M059J (cell line): ENCODE measurements around the gene KDELR1. TPM values are rescaled to one million over a fixed set of nuclear protein-coding genes. Genes with fewer than 3 reads are reported as not detected.
A peak's percentile ranks its signal among the peaks of the same experiment; 100 is the strongest.

Experiments
- DNase-seq: peaks from one replicate; pipeline ENCODE4 v3.0.0-alpha.2; 2012; ENCODE audit warnings: low read depth
- total RNA-seq: library from RNA; depleted of rRNA; stranded (reverse); fragments of >200 nt; shearing (Covaris generic); gene quantifications from 2 replicates; pipeline ENCODE4 v1.2.3, GENCODE V29; 2014; rRNA removed

Gene KDELR1
- total RNA-seq, 1 experiment from 2014 or later, result 247 TPM

GRCh38 chr19:48342414-48342738 lies 49.0 kb downstream of the KDELR1 start:
- no peak for DNase-seq

- DNase-seq, result no peak
Measured at GRCh38 chr19:48341515-48342413, 49.6 kb downstream of the KDELR1 start.

DNA sequence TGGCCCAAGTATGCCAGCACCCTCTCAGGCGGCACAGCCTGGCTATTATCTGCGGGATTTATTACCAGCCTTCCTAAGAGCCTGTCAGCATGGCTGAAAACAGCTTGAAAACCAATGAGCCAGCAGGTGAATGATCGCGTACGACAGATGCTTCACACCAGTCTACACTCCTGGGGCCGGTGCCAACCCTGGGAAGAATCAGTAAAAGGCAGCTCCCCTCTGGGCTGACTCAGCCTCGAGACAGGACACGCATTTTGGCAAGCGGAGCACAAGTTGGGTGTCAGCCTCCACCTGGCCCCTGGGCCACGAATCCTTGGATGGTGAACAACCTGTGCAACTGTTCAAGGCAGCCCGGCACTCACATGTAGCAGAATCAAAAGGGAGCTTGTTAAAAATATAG lies 50.4 kb downstream of the KDELR1 start:
- DNase-seq, result peak; percentile 85

GRCh38 chr19:48338802-48339503 lies 52.4 kb downstream of the KDELR1 start:
- no peak for DNase-seq

DNA sequence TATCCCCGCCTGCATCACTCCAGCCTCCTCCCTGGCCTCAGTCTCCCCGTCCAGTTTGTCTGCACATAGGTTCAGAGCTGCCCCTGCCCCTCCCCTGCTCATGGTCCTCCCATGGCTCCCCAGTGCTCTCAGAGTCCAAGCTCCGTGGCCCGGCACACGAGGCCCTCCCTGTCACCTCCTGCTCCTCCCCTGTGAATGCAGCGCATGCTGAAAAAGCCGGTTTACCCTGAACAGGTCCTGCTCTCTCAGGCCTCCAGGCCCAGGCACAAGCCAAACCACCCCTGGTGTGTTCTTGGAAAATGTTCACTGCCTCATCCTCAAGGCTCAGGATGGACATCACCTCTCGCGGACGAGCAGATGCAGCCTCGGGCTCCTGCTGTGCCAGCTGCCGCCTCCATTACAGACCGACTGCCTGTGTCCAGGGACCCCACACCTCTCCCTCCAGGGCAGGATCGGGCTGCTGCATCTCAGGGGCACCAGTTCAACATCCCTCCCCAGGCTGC lies 53.0 kb downstream of the KDELR1 start:
- no peak for DNase-seq

DNA sequence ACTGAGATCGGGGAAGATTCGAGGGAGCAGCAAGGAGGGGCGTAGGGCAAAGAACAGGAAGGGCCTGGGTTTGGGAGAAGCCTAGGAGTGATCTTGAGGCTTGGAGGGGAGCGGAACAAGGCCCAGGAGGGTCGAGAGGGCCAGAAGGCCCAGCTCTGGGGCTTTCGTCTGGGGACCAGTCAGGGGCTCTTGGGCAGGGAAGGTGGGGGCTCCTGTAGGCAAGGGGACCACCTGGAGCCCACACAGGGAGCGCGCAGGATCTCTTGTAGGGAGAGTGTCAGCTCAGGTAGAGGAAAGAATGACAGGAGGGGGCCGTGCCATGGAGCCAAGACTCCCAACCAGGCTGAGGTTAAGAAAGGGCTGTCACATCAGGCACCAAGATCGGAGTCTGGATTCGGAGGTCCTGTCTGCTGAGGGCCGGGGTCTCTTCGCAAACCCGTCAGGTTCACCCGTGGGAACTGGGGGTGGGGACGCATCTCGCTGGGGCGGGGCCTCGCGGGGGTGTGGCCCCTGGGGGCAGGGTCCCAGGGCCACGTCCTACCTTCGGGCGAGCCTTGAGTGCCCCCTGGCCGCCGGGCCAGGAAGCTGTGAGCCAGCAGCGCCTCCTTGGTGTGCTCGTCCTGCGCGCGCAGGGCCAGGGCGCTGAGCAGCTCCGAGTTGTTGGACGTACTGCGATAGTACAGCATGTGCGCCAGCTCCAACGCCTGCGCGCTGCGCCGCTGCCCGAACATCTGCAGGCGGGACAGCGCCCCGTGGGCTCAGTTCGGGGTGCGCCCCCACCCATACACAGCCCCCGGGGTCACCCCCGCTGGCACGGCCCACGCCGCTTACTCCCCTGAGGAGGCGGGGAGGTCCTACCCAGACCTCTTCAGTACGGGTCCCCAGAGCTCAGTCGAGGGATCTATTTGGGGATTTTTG lies 57.6 kb downstream of the KDELR1 start:
- DNase-seq, result peak; percentile 78

- DNase-seq, result peak; percentile 98
Measured at GRCh38 chr19:48332662-48333466, 58.5 kb downstream of the KDELR1 start.

Other genes starting within 250 kb of the KDELR1 start
- 36.4 and 55.9 TPM in 2 replicates for gene LIG1, start 221.2 kb downstream of the KDELR1 start, total RNA-seq
- gene ZSWIM9, start 220.9 kb downstream of the KDELR1 start, total RNA-seq, result 0.52 and 1.6 TPM in 2 replicates
- gene CARD8, start 135.6 kb downstream of the KDELR1 start, total RNA-seq, result 6.7 and 10.7 TPM in 2 replicates
- 0.62 and 1.2 TPM in 2 replicates for gene ZNF114, start 121.5 kb downstream of the KDELR1 start, total RNA-seq
- 87.2 and 98.0 TPM in 2 replicates for gene EMP3, start 66.0 kb downstream of the KDELR1 start, total RNA-seq
- gene TMEM143, start 27.6 kb downstream of the KDELR1 start, total RNA-seq, result 2.3 and 3.3 TPM in 2 replicates
- 0.42 TPM in 1 of 2 replicates, not detected in the other for gene SYNGR4, start 27.2 kb downstream of the KDELR1 start, total RNA-seq
- gene GRIN2D, start 2.1 kb upstream of the KDELR1 start, total RNA-seq, result 0.42 and 1.2 TPM in 2 replicates
- 41.3 and 49.9 TPM in 2 replicates for gene GRWD1, start 54.4 kb upstream of the KDELR1 start, total RNA-seq
- 0.02 and 0.47 TPM in 2 replicates for gene KCNJ14, start 64.0 kb upstream of the KDELR1 start, total RNA-seq
- gene CYTH2, start 77.8 kb upstream of the KDELR1 start, total RNA-seq, result 33.5 and 63.4 TPM in 2 replicates
- gene LMTK3, start 120.3 kb upstream of the KDELR1 start, total RNA-seq, result 0.17 TPM in 1 of 2 replicates, not detected in the other
- not detected in 2 replicates for gene SULT2B1, start 160.6 kb upstream of the KDELR1 start, total RNA-seq
- not detected in 2 replicates for gene SPACA4, start 215.2 kb upstream of the KDELR1 start, total RNA-seq
- 0.89 TPM in 1 of 2 replicates, not detected in the other for gene FAM83E, start 223.5 kb upstream of the KDELR1 start, total RNA-seq
- gene RPL18, start 227.6 kb upstream of the KDELR1 start, total RNA-seq, result 1,286 and 1,602 TPM in 2 replicates
- gene SPHK2, start 228.0 kb upstream of the KDELR1 start, total RNA-seq, result 2.9 and 5.4 TPM in 2 replicates
- gene DBP, start 245.8 kb upstream of the KDELR1 start, total RNA-seq, result 18.5 and 20.1 TPM in 2 replicates